Measurements from ENCODE around the gene TTC3. TPM values are rescaled to one million over a fixed set of nuclear protein-coding genes. Genes with fewer than 3 reads are reported as not detected.
A peak's percentile ranks its signal among the peaks of the same experiment; 100 is the strongest.
"Not testable (repeated sequence)": the region's sequence is repeated elsewhere in the genome, so short reads cannot be mapped to it uniquely, and the experiment has no call there.

TTC3 gene
- total RNA-seq, 2 donors from 2014 or later, result 68.2 to 74.4 TPM

DNA sequence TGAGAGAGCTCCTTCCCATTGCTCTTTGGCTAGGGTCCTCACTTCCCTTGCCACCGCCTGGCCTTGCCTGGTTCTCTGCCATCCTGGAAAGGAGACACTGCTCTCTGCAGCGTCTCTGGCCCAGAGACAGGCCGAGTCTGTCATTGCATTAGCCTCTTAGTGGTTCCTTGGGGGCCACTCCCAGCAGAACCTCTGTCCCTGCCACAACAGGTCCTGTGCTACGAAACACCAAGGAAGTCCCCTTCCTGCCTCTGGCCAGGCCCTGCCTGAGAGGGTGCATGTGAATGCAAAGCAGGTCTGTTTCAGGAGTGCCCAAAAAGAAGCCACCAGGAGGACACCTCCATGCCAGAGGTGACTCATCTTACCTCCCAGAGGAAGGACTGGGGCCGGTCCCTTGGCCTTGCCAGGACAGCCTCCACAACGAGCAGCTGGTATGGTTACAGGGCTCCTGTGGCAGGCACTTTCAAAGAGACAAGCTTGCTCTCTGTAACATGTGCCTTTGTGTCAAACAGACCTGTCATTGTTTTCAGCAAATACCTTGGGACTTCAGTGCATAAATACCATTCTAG lies 134.5 kb downstream of the TTC3 start:
- intact Hi-C loops (cut with DNase I), result loop anchor here in 1 of 2 donors (5.0 kb wide), 1 partner anchor 160 kb away; the partner anchor contains the start of gene DYRK1A
- DNase-seq (no peak), ATAC-seq (peak; percentile 47 to 76)

DNA sequence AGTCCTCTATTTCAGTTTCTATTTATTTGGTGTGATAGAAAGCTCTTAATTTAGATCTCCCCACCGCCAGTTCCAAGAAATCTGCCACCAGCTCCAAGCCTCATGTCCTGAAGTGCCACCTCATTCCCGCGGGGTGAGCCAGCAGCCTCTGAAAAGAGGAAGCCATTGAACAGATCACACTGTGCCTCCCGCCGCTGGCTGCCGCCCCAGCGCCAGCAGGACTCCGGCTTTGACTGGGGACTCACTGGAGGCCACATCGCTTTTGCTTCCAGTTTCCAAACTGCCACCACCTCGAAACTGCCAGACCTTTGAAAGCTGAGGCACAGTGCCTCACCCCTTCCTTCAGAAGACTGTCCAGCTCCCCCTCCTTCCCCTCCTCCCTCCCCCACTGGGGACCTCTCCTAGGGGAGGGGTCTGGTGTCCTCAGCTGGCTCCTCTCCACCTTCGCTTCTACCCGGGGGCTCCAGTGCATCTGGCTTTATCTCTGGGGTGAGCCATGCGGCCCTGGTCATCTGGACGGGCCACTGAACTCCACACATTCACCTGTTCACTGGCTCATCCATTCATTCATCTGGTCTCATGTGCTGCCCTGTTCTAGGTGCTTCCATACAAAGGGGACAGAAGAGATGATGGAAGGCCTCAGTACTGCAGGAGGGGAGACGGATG lies 135.1 kb downstream of the TTC3 start:
- ATAC-seq, result peak; percentile 89 to 94
- intact Hi-C loops (cut with DNase I), result loop anchor here in 1 of 2 donors (5.0 kb wide), 1 partner anchor 159 kb away; the partner anchor contains the start of gene DYRK1A
- peak; percentile 76 for DNase-seq

DNA sequence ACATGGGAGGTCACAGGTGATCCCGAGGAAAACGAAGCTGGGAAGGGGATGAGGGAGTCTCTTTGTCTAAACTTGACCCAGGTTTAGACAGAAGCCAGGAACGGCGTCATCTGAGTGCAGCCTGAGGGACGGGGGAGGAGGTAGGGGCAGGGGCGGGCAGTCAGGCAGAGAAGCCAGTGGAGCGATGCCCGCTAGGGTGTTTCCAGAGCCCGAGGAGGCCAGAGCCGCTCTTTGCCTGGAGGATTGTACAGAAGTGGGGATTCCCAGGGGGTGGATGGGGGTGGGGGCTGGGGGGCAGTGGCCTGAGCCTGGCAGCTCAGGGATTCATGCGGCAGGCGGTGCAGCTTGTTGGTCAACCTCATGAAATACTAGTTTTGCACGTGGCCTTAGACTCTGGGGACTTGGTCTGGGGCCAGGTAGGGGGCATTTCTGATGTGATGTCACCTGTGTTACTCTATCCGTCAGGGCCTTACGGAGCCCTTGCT lies 135.7 kb downstream of the TTC3 start:
- DNase-seq (no peak), ATAC-seq (peak in 1 of 2 donors; percentile 72)
- intact Hi-C loops (cut with DNase I), result loop anchor here in 1 of 2 donors (5.0 kb wide), 1 partner anchor 159 kb away; the partner anchor contains the start of gene DYRK1A

DNA sequence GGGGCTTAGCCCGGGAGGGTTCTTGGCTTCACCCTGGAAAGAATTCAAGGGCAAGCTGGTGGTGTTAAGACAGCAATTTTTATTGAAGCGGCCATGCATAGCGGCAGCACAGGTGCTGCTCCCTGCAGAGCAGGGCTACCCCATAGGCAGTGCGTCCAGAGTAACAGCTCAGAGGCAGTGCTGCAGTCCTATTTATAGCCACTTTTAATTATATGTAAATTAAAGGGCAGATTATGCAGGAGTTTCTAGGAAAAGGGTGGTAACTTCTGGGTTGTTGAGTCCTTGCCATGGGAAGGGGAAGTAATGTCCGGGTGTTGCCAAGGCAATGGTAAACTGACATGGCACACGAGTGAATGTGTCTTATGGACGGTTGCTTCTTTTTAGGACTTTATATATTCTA lies 137.1 kb downstream of the TTC3 start:
- ATAC-seq (no peak), DNase-seq (no peak)
- intact Hi-C loops (cut with DNase I), result no loop called here

DNA sequence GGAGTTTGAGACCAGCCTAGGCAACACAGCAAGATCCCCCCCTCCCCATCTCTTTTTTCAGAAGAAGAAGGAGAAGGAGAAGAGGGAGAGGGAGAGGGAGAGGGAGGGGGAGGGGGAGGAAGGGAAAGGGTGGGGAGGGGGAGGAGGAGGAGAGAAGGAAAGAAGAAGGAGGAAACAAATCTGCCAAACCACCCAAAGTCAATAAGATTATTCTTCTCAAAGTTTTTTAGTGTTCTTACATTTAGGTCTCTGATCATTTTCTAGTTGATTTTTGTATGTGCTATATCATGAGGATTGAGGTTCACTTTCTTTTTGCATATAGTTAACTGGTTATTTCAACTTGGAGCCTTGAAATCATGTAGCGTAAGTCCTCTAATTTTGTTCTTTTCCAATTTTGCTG lies 137.7 kb downstream of the TTC3 start:
- intact Hi-C loops (cut with DNase I), result no loop called here
- no peak for ATAC-seq
- no peak for DNase-seq

DNA sequence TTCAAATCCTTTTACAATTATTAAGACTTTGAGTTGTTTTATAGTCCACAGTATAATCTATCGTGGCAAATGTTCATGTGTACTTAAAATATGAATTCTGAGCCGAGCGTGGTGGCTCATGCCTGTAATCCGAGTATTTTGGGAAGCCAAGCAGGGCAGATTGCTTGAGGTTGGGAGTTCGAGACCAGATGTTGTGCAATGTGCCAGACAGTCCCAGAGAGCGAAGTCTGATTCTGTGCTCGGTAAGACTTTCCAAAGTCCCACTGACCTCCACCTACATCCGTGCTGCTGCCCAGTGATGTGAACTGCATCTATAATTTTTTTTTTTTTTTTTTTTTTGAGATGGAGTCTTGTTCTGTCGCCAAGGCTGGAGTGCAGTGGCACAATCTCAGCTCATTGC lies 141.9 kb downstream of the TTC3 start:
- intact Hi-C loops (cut with DNase I), result no loop called here
- no peak for DNase-seq
- ATAC-seq, result no peak

DNA sequence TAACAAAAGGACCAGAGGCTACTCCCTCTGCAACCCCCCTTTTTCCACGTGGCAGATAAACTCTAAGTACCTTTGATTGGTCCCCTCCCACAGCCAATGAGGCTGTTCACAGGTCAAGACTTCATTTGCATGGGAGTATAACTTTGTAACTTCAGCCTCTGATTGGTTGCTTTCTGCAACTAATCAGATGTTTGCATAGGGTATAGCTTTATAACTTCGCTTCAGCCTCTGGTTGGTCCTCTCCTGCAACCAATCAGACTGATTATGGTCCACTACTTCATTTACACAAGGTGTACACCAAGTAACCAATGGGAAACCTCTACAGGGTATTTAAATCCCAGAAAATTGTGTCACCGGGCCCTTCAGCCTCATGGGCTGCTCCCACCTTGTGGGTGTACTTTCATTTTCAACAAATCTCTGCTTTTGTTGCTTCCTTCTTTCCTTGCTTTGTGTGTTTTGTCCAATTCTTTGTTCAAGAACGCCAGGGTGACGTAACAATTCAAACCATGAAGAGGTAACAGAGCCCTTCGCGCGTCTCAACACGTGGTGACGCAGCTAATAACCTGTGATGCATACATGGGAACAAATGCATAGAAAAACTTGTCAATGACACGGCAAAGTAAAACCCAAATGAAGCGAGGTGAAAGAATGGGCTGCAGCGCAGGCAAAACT lies 146.8 kb downstream of the TTC3 start:
- intact Hi-C loops (cut with DNase I), result loop anchor here in 1 of 2 donors (5.0 kb wide), 1 partner anchor 37 kb away; no protein-coding TSS in a partner anchor

DNA sequence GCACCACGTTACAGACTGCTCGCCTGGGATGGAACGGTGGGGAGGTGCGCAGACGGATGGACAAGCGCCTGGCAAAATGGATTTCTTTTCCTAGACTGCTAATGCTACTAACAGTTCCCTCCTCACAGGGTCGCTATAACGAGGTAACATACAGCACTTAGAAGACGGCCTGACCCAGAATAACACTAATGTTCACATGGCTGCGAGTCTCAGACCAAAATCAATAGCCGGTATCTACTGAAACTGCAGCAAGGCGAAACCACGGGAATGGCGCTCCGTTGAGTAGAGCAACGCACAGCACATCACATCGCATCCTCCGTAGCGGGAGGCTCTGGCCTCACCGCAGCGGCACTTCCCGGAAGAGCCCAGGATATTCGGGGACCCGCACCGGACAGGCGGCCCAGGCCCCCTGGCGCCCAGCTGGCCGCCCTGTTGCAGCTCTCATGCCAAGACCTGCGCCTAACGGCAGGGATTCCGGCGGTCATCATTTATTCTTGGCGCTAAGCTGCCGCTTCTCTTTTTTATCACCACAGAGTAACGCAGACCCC lies 147.5 kb downstream of the TTC3 start:
- ATAC-seq (peak; percentile 60 to 71), DNase-seq (no peak)
- intact Hi-C loops (cut with DNase I), result loop anchor here in 1 of 2 donors (5.0 kb wide), 1 partner anchor 37 kb away; no protein-coding TSS in a partner anchor

More for the DNA sequence above, 146.8 kb downstream of the TTC3 start:
- ATAC-seq (no peak), DNase-seq (no peak)

DNA sequence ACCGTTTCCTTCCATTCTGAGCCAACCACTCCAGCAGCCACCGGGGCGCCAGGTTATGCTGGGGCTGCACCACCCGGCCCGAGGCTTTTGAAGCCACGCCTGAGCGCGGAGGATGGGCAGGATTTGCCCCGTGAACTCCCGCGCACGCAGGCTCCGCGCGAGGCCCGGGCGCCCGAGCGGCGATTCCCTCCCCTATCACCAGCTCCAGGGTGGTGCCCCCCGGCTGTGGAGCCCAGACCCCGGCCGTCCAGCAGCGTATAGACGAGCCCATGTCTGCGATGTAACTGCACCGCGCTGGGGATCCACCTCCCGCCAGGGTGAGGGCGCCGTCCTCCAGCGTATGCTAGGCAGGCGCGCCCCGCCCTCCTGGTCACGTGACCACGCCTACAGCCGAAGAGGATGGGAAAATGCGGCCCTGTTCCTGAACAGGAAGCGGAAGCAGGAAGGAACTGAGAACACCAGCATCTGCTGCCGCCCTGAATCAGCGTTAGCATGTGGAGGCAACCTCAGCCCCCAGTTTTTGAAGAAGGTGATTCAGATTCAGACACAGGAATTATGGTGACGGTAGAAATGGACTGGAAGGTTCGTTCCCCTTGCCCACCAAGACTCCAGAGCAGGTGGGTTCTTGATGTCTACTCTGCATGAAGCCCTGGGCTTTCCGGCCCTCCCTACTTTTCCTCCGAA lies 148.1 kb downstream of the TTC3 start:
- intact Hi-C loops (cut with DNase I), result loop anchor here in 1 of 2 donors (5.0 kb wide), 1 partner anchor 36 kb away; no protein-coding TSS in a partner anchor
- ATAC-seq, result peak; percentile 97 to 98
- DNase-seq, result peak; percentile 98

DNA sequence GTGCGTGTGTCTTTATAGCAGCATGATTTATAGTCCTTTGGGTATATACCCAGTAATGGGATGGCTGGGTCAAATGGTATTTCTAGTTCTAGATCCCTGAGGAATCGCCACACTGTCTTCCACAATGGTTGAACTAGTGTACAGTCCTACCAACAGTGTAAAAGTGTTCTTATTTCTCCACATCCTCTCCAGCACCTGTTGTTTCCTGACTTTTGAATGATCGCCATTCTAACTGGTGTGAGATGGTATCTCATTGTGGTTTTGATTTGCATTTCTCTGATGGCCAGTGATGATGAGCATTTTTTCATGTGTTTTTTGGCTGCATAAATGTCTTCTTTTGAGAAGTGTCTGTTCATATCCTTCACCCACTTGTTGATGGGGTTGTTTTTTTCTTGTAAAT lies 149.2 kb downstream of the TTC3 start:
- intact Hi-C loops (cut with DNase I), result loop anchor here in 1 of 2 donors (5.0 kb wide), 1 partner anchor 35 kb away; no protein-coding TSS in a partner anchor
- ATAC-seq, result not testable (repeated sequence)

DNA sequence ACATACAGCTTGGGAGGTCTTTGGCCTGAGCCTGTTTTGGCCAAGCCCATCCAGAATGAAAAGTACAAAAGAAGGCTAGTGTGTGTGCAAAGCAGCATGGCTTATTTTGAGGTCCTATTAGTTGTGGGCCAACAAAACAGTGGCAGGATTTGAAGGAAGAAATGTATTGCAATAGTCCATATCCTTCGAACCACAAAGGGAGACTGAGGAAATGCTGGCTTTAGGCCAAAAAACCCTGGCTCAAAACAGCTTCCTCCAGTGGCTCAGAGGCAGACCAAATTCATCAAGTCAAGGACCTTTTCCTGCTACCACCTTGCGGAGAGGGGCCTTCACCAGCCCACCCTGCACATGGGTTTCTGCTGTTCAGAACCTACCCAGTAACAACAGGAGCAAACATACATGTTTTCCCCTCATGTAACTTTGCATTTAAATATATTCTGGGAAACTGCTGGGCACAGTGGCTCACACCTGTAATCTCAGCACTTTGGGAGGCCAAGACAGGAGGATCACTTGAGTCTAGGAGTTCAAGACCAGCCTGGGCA lies 150.8 kb downstream of the TTC3 start:
- DNase-seq (no peak), ATAC-seq (no peak)
- intact Hi-C loops (cut with DNase I), result loop anchor here in 1 of 2 donors (5.0 kb wide), 1 partner anchor 33 kb away; no protein-coding TSS in a partner anchor

More for the DNA sequence above, 149.2 kb downstream of the TTC3 start:
- not testable (repeated sequence) for DNase-seq

DNA sequence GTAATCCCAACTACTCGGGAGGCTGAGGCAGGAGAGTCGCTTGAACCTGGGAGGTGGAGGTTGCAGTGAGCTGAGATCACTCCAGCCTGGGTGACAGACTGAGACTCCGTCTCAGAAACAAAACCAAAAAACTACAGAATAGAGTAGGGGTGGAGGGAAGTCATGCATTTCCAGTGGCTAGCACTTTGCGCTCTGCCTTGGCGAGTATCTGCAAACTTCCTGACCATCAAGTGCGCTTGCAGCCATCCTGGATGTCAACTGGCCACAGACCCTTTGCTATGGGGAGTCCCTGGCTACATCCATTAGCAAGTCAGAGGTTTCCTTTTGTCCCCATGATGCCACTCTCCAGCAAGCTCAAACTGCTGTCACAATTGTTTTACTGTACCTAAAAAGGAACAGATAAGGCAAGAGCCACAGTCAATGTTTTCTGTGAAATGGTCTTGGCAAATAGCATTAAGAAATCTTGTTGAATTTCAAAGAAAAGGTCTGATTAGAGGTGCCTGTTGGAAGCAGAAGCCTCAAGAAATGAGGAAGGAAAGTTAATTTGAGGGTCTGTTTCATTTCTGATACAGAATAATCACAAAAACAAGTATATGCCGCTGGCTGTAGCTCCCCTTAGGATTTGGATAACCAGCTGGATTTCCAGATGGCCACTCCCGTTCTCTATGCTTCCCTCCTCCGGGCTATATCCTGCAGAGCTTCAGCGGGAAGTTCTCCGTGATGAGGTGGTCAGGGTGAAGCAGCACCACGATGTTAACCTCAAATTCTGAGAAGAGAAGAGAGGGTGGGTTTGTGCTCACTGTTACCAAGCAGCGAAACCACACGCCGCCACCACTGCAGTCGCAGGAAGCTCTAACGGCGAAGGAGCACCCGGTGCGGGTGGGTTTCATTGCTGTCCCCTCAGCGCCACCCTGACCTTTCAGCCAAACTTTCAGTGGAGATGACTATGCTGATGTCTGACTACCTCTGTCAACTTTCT lies 152.1 kb downstream of the TTC3 start:
- ATAC-seq, result no peak
- intact Hi-C loops (cut with DNase I), result loop anchor here in 1 of 2 donors (5.0 kb wide), 1 partner anchor 32 kb away; no protein-coding TSS in a partner anchor
- DNase-seq, result no peak

DNA sequence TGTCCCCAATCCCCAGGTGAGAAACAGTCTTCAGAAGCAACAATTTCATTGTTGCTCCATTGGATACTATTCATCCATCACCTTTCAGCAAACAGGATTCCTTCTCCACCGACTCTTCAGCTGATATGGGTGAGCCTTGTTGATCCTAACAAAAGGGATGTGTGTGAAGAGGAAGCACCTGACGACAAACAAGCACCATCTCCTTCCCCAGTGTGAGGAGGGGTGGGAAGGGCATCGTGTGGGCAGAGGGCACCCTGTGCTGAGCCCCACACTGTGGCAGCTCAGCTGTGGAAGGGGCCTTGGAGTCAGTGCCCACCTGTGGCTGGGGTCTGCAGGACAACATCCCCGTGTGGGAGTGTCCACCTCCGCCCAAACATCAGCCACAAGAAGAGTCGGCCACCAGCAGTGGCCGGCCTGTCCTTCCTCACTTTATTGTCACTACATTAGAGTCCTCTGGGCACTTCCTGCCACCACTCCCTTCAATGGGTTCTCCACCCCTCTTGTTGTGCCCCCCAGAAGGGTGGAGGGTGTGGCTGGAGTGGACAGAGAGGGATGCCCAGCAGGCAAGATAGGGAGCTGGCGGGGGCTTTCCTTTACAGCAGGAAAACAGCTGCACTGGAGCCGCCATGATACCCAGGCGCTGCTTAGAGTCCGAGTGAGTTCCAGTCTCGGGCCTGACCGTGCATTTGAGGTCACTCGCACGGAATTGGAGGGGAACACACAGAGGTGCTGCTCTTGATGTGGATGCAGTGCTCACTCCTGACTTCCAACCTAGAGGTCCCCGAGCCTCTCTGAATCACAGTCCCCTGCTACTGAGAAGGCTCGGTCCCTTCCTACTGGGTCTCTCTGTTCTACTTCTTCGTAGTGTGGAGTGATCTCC lies 153.2 kb downstream of the TTC3 start:
- no peak for DNase-seq
- ATAC-seq, result no peak
- intact Hi-C loops (cut with DNase I), result no loop called here

DNA sequence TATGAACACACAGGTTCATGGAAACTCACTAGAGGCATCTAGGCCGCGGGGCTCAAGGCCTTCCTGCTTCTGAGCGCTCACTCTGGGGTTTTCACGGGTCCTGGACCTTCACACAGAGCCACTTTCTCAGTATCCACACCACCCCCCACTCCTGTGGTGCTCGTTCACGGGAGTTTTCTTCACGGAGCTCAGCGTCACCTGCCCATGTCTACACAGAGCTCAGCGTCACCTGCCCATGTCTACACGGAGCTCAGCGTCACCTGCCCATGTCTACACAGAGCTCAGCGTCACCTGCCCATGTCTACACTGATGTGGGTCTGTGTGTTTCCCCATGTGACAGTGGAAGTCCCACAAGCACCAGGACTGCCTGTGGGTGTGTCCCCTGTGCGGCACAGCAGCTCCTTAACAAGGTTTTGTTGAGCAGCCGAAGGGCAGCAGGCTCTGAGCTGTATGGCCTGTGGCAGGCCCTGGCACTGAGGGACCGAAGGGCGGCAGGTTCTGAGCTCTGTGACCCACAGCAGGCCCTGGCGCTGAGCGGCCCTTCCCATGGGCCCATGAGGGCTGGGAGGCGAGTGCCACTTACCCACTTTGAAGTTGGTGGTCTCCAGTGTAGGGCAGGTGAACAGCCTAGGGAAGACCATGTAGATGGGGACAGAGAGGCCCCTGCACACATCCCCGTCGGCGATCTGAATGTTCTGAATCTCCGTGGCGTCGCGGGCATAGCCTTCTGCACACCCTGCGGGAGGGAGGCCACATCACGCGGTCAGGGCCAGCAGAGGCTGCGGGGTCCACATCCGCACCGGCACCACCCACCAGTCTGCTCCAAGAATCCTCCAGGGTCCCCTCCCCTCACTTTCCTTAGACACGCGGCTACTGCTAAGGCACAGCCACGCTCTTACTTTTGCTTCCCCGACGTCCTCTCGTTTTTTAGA lies 154.3 kb downstream of the TTC3 start:
- DNase-seq (no peak), ATAC-seq (no peak)
- intact Hi-C loops (cut with DNase I), result no loop called here

DNA sequence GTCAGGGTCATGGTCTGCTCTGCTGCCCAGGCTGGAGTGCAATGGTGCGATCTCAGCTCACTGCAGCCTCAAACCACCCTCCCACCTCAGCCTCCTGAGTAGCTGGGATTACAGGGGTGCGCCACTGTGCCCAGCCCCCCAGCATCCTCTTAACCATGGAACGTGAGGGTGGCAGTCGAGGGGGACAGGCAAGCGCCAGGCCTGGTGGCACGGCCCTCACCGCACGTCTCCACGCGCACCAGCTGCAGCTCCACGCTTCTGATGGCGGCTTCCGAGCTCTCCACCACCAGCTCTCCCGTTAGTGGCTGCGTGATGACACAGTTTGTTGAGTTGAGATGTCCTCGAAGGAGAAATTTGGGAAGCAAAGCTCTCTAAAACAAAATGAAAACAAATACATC lies 154.9 kb downstream of the TTC3 start:
- intact Hi-C loops (cut with DNase I), result no loop called here
- DNase-seq (no peak), ATAC-seq (no peak)

Measured in left cardiac atrium (tissue), 4 donors.